Natural killer cell (primary cell): ENCODE measurements around the gene CD58. TPM values are rescaled to one million over a fixed set of nuclear protein-coding genes. Genes with fewer than 3 reads are reported as not detected.
A peak's percentile ranks its signal among the peaks of the same experiment; 100 is the strongest.

ENCODE experiments used
- ATAC-seq, 3 donors: fragments of 150-1000 bp in 2 of 3; fragments of 200-7000 bp in 1 of 3; cut with Tn5 transposase; 1 replicate in 1 of 3; 2 replicates in 2 of 3; pipeline ENCODE4 v1.10.0; 2021; ENCODE audit warnings: mild to moderate bottlenecking in 2 of 3, moderate library complexity in 2 of 3
- DNase-seq, 2 donors: peaks; one replicate each; pipeline versions ENCODE4 v3.0.0 to v3.0.0-alpha.2; 2013 to 2021; ENCODE audit warnings: mixed read lengths in 1 of 2
- H3K27ac ChIP-seq: one replicate; pipeline ENCODE4 v1.5.1; 2013; ENCODE audit warnings: mild to moderate bottlenecking, low read length
- H3K27me3 ChIP-seq: one replicate; pipeline ENCODE4 v1.6.1; 2013; ENCODE audit warnings: low read length; ENCODE audit not compliant: control insufficient read depth, insufficient read depth
- H3K36me3 ChIP-seq: one replicate; pipeline ENCODE4 v1.6.1; 2013; ENCODE audit warnings: low read length; ENCODE audit not compliant: control insufficient read depth, insufficient read depth
- H3K4me1 ChIP-seq: one replicate; pipeline ENCODE4 v1.6.1; 2013; ENCODE audit warnings: low read length; ENCODE audit not compliant: control insufficient read depth, insufficient read depth
- H3K4me3 ChIP-seq: one replicate; pipeline ENCODE4 v1.5.1; 2013; ENCODE audit warnings: low read length
- H3K9me3 ChIP-seq: one replicate; pipeline ENCODE4 v1.6.1; 2013; ENCODE audit warnings: low read length; ENCODE audit not compliant: control insufficient read depth, insufficient read depth
- H3K27ac Mint-ChIP-seq, 2 donors: one replicate each; pipeline ENCODE4 v1.8.0; 2022; ENCODE audit warnings: mild to moderate bottlenecking in 2 of 2, mixed read lengths in 2 of 2, moderate library complexity in 1 of 2
- H3K27me3 Mint-ChIP-seq, 2 donors: one replicate each; pipeline ENCODE4 v1.8.0; 2022; ENCODE audit warnings: low read depth in 2 of 2, mixed read lengths in 2 of 2
- H3K36me3 Mint-ChIP-seq: one replicate; pipeline ENCODE4 v1.8.0; 2022; ENCODE audit warnings: mixed read lengths
- H3K4me1 Mint-ChIP-seq, 2 donors: one replicate each; pipeline ENCODE4 v1.8.0; 2022; ENCODE audit warnings: mixed read lengths in 2 of 2
- H3K4me3 Mint-ChIP-seq: one replicate; pipeline ENCODE4 v1.8.0; 2022; ENCODE audit warnings: mild to moderate bottlenecking, moderate library complexity, mixed read lengths
- H3K9me3 Mint-ChIP-seq, 2 donors: one replicate each; pipeline ENCODE4 v1.8.0; 2022; ENCODE audit warnings: mixed read lengths in 2 of 2
- WGBS: methylation state at CpG from one replicate; pipeline ENCODE4 v1.1.7; 2013; ENCODE audit warnings: missing lambda C conversion rate; ENCODE audit not compliant: insufficient coverage; 5-methylcytosine and 5-hydroxymethylcytosine counted together
- intact Hi-C: fragments of 100-400 bp; cut with micrococcal nuclease; formaldehyde crosslinking; loops from one replicate; pipeline ENCODE4 v1.14.2; 2022
- total RNA-seq, 4 donors: library from RNA; stranded (reverse); fragments of 120-200 nt in 1 of 4; gene quantifications; one replicate each; pipeline versions ENCODE4 v1.2.3 to v1.2.4, GENCODE V29; 2013 to 2022
- TF ChIP-seq, protein P1 (sequence below): fragments of 200-600 bp; IDR thresholded peaks from one replicate; pipeline ENCODE4 v1.8.0; 2022; ENCODE audit warnings: antibody characterized with exemption

Gene CD58
- total RNA-seq, 3 donors from 2014 or later (not counting 1 experiment from before 2014, with no cell fraction given): 27.4 to 34.0 (median 28.6) TPM

DNA sequence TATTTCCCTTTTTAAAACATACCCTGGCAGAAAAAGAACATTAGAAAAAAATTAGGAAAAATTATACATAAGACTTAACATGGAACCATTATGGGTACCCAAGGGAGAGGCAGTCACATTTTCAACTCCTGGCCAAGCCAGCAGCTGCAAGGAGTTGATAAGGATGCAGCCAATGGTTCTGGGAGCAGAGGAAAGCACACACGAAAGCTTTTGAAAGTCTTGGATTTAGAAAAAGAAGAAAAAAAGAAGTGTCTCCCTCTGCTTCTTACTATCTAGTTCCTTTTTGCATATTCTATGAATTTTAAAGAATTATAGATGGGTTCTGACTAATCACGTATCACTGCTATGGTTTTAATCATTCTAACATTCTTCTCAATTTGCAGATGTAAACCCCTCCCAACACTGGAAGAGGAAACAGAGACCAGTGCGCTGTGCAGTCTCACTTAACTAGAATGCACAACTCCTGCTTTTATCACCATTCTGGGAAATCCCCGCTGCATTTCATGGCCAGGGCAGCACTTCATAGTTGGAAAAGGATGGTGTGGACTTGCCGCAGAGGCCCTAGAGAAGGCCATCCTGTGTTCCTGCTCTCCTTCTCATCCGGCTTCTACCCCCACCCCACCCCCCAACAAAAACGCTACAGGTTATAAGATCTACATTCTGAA lies 2.7 kb upstream of the CD58 start:
- Histone ChIP-seq H3K4me3 (no peak overlapping the region), H3K9me3 (no peaks in the 10 kb centered on the region), H3K27ac (no peak overlapping the region), H3K36me3 (no peaks in the 10 kb centered on the region), H3K27me3 (no peaks in the 10 kb centered on the region), H3K4me1 (peaks cover 24% of the 10 kb centered on the region)
- no peak for ATAC-seq
- Mint-ChIP-seq H3K36me3 (no peaks in the 10 kb centered on the region), H3K27ac (no peak overlapping the region), H3K9me3 (no peaks in the 10 kb centered on the region), H3K4me1 (peaks cover 33 to 35% of the 10 kb centered on the region in 2 donors), H3K27me3 (peaks cover 19 to 37% of the 10 kb centered on the region in 2 donors), H3K4me3 (no peak overlapping the region)
- TF ChIP-seq, protein P1, sequence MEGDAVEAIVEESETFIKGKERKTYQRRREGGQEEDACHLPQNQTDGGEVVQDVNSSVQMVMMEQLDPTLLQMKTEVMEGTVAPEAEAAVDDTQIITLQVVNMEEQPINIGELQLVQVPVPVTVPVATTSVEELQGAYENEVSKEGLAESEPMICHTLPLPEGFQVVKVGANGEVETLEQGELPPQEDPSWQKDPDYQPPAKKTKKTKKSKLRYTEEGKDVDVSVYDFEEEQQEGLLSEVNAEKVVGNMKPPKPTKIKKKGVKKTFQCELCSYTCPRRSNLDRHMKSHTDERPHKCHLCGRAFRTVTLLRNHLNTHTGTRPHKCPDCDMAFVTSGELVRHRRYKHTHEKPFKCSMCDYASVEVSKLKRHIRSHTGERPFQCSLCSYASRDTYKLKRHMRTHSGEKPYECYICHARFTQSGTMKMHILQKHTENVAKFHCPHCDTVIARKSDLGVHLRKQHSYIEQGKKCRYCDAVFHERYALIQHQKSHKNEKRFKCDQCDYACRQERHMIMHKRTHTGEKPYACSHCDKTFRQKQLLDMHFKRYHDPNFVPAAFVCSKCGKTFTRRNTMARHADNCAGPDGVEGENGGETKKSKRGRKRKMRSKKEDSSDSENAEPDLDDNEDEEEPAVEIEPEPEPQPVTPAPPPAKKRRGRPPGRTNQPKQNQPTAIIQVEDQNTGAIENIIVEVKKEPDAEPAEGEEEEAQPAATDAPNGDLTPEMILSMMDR: no peak
- no peak for DNase-seq
- WGBS: 80% methylated on average over 6 of the region's 7 CpGs
- intact Hi-C loops: loop anchor here (1.0 to 5.0 kb wide), 6 partner anchors 23 to 554 kb away; no protein-coding TSS in a partner anchor

GRCh38 chr1:116572771-116573430 lies 2.1 kb upstream of the CD58 start:
- Mint-ChIP-seq H3K9me3 (no peaks in the 10 kb centered on the region), H3K36me3 (no peaks in the 10 kb centered on the region), H3K27ac (no peak overlapping the region), H3K4me3 (no peak overlapping the region), H3K27me3 (peaks cover 18 to 34% of the 10 kb centered on the region in 2 donors), H3K4me1 (peaks cover 39 to 41% of the 10 kb centered on the region in 2 donors)
- Histone ChIP-seq H3K9me3 (no peaks in the 10 kb centered on the region), H3K4me3 (no peak overlapping the region), H3K4me1 (peaks cover 24% of the 10 kb centered on the region), H3K36me3 (no peaks in the 10 kb centered on the region), H3K27ac (no peak overlapping the region), H3K27me3 (no peaks in the 10 kb centered on the region)
- WGBS: 93% methylated on average over 3 of the region's 4 CpGs
- DNase-seq (no peak), ATAC-seq (no peak)
- TF ChIP-seq, protein P1: no peak
- intact Hi-C loops: loop anchor here (5.0 kb wide), 4 partner anchors 56 to 554 kb away; no protein-coding TSS in a partner anchor

DNA sequence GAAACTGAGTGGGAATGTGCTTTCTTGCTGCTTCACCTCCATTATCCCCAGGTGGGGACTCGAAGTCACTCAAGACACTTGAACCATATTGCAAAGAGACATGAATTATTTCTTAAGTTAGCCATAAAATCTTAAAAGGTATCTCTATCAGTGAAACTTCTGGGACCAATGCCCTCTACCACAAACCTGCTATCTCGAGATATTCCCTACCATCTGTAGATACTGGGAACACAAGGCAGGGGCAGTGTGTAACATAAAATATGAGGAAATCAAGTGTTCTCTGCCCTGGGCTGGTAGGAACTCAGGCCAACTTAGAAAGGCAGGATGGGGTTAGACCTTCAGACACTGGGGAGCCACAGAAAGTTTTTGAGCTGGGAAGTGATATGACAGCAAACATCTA lies 1.3 kb upstream of the CD58 start:
- ATAC-seq: no peak
- Mint-ChIP-seq H3K4me3 (peak overlapping the region; percentile 86), H3K27me3 (peaks cover 11 to 26% of the 10 kb centered on the region in 2 donors), H3K4me1 (peaks cover 44 to 47% of the 10 kb centered on the region in 2 donors), H3K9me3 (no peaks in the 10 kb centered on the region), H3K27ac (peak overlapping the region; percentile 82 to 90), H3K36me3 (no peaks in the 10 kb centered on the region)
- no peaks in the 10 kb centered on the region for H3K9me3 ChIP-seq
- TF ChIP-seq, protein P1: no peak
- no peak overlapping the region for H3K4me3 ChIP-seq
- H3K4me1 ChIP-seq: peaks cover 28% of the 10 kb centered on the region
- no peaks in the 10 kb centered on the region for H3K27me3 ChIP-seq
- 91% methylated on average over 1 of the region's 2 CpGs for WGBS
- H3K36me3 ChIP-seq: no peaks in the 10 kb centered on the region
- H3K27ac ChIP-seq: no peak overlapping the region
- no peak for DNase-seq
- intact Hi-C loops: loop anchor here (5.0 kb wide), 4 partner anchors 55 to 555 kb away; no protein-coding TSS in a partner anchor
